Measurements from ENCODE around the gene MON2.

GRCh38 chr12:62647586-62647985 lies 181.0 kb downstream of the MON2 start:
- TF ChIP-seq CTCF (IDR thresholded peaks at IDR 0.05) (no peak), POLR2A (IDR thresholded peaks at IDR 0.05) (no peak)
